Peyer's patch (tissue), 4 donors: ENCODE data around the gene ERH. TPM values are rescaled to one million over a fixed set of nuclear protein-coding genes. Genes with fewer than 3 reads are reported as not detected.

Experiments used
- DNase-seq, 3 donors: peaks; one replicate each; pipeline ENCODE4 v3.0.0-alpha.2; 2017 to 2019
- H3K27ac ChIP-seq, 4 donors: fragments of 200-600 bp; sonication (generic); one replicate each; pipeline ENCODE4 v1.5.1; 2016 to 2019
- H3K27me3 ChIP-seq, 2 donors: fragments of 200-600 bp; sonication (generic); one replicate each; pipeline ENCODE4 v1.5.1; 2019
- H3K36me3 ChIP-seq, 3 donors: fragments of 200-600 bp; sonication (generic); one replicate each; pipeline ENCODE4 v1.5.1; 2016 to 2019
- H3K4me1 ChIP-seq, 4 donors: fragments of 200-600 bp; sonication (generic); one replicate each; pipeline ENCODE4 v1.5.1; 2016 to 2019
- H3K4me3 ChIP-seq, 4 donors: fragments of 200-600 bp; sonication (generic); 1 replicate in 3 of 4; 2 replicates in 1 of 4; pipeline ENCODE4 v1.5.1; 2016 to 2019; ENCODE audit warnings: mild to moderate bottlenecking in 1 of 4
- H3K9me3 ChIP-seq, 4 donors: fragments of 200-600 bp; sonication (generic); one replicate each; pipeline ENCODE4 v1.5.1; 2016 to 2019; ENCODE audit warnings: mild to moderate bottlenecking in 1 of 4
- POLR2A ChIP-seq, 2 donors: fragments of 450-650 bp; IDR thresholded peaks; one replicate each; pipeline ENCODE4 v1.5.1; 2017; ENCODE audit warnings: antibody characterized with exemption in 2 of 2, mild to moderate bottlenecking in 2 of 2, moderate library complexity in 2 of 2
- total RNA-seq, 4 donors: library from RNA; depleted of rRNA; stranded (reverse); fragments of >200 nt; gene quantifications; one replicate each; pipeline ENCODE4 v1.1.0, GENCODE V29; 2016
- TF ChIP-seq, protein P1 (sequence below), 6 experiments: fragments of 450-650 bp in 4 of 6; fragments of 200-600 bp in 2 of 6; sonication (generic) in 1 of 6; IDR thresholded peaks; one replicate each; pipeline ENCODE4 v1.5.1; 2017 to 2019; ENCODE audit warnings: antibody characterized with exemption in 6 of 6, mild to moderate bottlenecking in 3 of 6, moderate library complexity in 1 of 6

The ERH gene
- total RNA-seq, 4 donors from 2014 or later = 35.2 to 99.9 (median 50.4) TPM

DNA sequence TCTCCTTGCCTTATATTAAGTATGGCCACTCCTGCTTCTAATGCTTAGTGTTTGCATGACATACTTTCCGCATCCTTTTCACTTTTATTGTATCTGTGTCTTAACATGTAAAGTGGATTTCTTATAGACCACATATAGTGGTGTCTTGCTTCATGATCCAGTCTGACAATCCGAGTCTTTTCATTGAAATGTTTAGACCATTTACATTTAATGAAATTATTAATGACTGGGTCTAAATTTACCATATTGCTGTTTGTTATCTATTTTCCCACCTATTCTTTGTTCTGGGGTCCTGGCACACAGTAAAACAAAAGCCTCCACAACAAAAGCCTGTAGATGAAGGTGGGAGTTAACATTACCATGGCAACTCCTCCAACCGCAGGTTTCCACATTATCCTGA is 22.9 kb downstream of the ERH start:
- H3K4me3 ChIP-seq = no peak overlapping the region
- no peak for TF ChIP-seq POLR2A (IDR thresholded peaks at IDR 0.05)
- TF ChIP-seq, protein P1, sequence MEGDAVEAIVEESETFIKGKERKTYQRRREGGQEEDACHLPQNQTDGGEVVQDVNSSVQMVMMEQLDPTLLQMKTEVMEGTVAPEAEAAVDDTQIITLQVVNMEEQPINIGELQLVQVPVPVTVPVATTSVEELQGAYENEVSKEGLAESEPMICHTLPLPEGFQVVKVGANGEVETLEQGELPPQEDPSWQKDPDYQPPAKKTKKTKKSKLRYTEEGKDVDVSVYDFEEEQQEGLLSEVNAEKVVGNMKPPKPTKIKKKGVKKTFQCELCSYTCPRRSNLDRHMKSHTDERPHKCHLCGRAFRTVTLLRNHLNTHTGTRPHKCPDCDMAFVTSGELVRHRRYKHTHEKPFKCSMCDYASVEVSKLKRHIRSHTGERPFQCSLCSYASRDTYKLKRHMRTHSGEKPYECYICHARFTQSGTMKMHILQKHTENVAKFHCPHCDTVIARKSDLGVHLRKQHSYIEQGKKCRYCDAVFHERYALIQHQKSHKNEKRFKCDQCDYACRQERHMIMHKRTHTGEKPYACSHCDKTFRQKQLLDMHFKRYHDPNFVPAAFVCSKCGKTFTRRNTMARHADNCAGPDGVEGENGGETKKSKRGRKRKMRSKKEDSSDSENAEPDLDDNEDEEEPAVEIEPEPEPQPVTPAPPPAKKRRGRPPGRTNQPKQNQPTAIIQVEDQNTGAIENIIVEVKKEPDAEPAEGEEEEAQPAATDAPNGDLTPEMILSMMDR (IDR thresholded peaks at IDR 0.05) = no peak
- no peaks in the 10 kb centered on the region for H3K4me1 ChIP-seq
- no peak for DNase-seq
- no peaks in the 10 kb centered on the region for H3K27me3 ChIP-seq
- no peaks in the 10 kb centered on the region for H3K9me3 ChIP-seq
- peaks cover 0 to 19% (median 0%) of the 10 kb centered on the region in 3 donors for H3K36me3 ChIP-seq
- no peak overlapping the region for H3K27ac ChIP-seq

DNA sequence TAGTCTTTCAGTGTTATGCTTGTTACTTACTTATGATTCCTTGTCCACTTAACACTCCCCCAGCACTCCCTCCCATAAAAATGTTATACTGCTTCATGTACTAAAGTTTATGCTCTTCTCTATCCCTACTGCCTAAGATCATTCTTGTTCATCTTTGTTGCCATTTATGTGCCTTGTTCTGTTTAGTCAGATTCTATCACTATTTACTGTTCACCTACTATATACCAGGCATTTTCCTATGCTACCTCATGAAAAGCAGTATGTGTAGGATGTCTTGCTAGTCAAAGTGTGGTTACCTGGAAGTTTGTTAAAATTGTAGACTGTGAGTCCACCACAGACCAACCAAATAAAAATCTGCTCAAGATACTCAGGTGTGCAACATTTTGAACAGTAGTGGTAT is 23.9 kb downstream of the ERH start:
- no peak for TF ChIP-seq POLR2A (IDR thresholded peaks at IDR 0.05)
- TF ChIP-seq, protein P1 (IDR thresholded peaks at IDR 0.05) = no peak
- no peak for DNase-seq
- Histone ChIP-seq H3K36me3 (peaks cover 0 to 14% (median 0%) of the 10 kb centered on the region in 3 donors), H3K27ac (no peak overlapping the region), H3K27me3 (no peaks in the 10 kb centered on the region), H3K4me1 (no peaks in the 10 kb centered on the region), H3K4me3 (no peak overlapping the region), H3K9me3 (no peaks in the 10 kb centered on the region)

DNA sequence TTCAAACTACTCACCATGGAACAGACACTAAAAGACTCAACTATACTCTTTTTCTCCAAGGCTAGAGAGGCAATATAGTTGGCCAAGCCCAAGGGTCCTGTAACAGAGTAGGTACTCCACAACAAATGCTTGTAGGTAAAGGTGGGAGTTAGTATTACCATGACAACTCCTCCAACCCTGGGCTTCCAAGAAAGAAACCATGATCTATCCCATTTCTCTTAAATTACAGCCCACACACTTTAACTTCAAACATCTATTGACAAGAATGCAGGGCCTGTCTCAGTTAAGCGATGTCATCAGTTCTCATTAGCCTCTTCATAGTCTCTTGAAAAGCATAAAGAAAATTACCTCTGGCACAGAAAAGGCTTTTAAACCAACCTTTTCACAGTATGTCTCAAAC is 25.0 kb downstream of the ERH start:
- Histone ChIP-seq H3K36me3 (peaks cover 0 to 8% (median 0%) of the 10 kb centered on the region in 3 donors), H3K4me1 (no peaks in the 10 kb centered on the region), H3K27me3 (no peaks in the 10 kb centered on the region), H3K4me3 (no peak overlapping the region), H3K9me3 (no peaks in the 10 kb centered on the region), H3K27ac (no peak overlapping the region)
- no peak for TF ChIP-seq POLR2A (IDR thresholded peaks at IDR 0.05)
- TF ChIP-seq, protein P1 (IDR thresholded peaks at IDR 0.05) = no peak
- no peak for DNase-seq

DNA sequence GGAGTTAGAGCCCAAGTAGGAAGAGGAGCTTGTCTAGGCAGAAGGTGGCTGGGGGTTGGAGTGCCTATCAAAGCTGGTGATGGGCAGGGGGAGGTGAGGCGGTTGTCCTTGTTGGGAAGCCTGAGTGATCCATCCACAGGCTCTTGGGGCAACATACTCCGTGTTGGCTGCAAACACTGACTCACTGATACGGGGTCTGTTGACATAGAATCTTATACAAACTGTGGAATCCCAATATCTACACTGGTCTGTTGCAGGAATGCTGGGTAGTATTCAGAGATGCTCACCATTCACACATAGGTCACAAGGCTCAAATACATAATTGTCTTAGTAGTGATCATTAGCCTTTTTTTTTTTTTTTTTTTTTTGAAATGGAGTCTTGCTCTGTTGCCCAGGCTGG is 26.0 kb downstream of the ERH start:
- H3K9me3 ChIP-seq = no peaks in the 10 kb centered on the region
- H3K4me1 ChIP-seq = no peaks in the 10 kb centered on the region
- H3K27me3 ChIP-seq = no peaks in the 10 kb centered on the region
- no peak overlapping the region for H3K4me3 ChIP-seq
- no peak overlapping the region for H3K27ac ChIP-seq
- no peak for DNase-seq
- H3K36me3 ChIP-seq = peaks cover 0 to 6% (median 0%) of the 10 kb centered on the region in 3 donors
- no peak for TF ChIP-seq POLR2A (IDR thresholded peaks at IDR 0.05)
- TF ChIP-seq, protein P1 (IDR thresholded peaks at IDR 0.05) = no peak

DNA sequence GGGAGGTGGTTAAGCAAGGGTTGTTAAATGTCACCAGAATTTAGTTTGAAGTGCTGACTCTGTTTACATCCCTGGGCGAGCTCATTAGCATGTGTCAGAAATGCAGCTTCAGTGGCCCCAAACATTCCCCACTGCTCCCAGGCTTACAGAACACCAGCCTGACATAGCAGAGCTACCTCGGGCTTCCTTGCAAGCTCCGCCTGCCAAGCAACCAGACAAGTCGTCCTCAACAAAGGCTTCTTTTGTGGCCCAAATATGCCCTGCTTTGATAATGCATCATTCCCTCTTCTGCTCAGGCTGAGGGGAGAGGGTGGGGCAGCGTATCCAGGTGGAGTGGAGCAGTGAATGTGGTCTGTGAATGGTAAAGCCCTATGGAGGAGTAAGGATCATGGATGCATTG is 28.0 kb downstream of the ERH start:
- no peak for DNase-seq
- H3K36me3 ChIP-seq = no peaks in the 10 kb centered on the region
- no peak overlapping the region for H3K27ac ChIP-seq
- H3K27me3 ChIP-seq = no peaks in the 10 kb centered on the region
- no peaks in the 10 kb centered on the region for H3K9me3 ChIP-seq
- no peak overlapping the region for H3K4me3 ChIP-seq
- TF ChIP-seq, protein P1 (IDR thresholded peaks at IDR 0.05) = no peak
- no peak for TF ChIP-seq POLR2A (IDR thresholded peaks at IDR 0.05)
- no peaks in the 10 kb centered on the region for H3K4me1 ChIP-seq

DNA sequence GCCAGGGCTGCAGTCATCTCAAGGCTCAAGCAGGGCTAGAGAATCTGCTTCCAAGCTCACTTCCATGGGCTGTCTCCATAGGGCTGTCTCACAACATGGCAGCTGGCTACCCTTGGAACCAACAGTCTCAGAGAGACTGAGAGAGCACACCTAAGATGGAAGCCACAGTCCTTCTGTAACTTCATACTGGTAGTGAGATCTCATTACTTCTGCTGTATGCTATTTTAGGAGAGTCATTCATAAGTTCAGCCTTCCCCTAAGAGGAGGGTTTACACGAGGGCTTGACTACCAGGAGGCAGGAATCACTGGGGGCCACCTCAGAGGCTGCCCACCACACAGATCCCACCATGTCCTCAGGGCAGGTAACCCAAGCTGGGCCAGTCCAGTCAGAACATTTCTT is 29.7 kb downstream of the ERH start:
- Histone ChIP-seq H3K27ac (no peak overlapping the region), H3K27me3 (no peaks in the 10 kb centered on the region), H3K9me3 (no peaks in the 10 kb centered on the region), H3K4me1 (no peaks in the 10 kb centered on the region), H3K36me3 (no peaks in the 10 kb centered on the region), H3K4me3 (no peak overlapping the region)
- no peak for DNase-seq
- no peak for TF ChIP-seq POLR2A (IDR thresholded peaks at IDR 0.05)
- TF ChIP-seq, protein P1 (IDR thresholded peaks at IDR 0.05) = no peak
